Measurements from ENCODE around the gene CDA. TPM values are rescaled to one million over a fixed set of nuclear protein-coding genes. Genes with fewer than 3 reads are reported as not detected.

CDA gene
- total RNA-seq, 1 donor, result 0.27 TPM

DNA sequence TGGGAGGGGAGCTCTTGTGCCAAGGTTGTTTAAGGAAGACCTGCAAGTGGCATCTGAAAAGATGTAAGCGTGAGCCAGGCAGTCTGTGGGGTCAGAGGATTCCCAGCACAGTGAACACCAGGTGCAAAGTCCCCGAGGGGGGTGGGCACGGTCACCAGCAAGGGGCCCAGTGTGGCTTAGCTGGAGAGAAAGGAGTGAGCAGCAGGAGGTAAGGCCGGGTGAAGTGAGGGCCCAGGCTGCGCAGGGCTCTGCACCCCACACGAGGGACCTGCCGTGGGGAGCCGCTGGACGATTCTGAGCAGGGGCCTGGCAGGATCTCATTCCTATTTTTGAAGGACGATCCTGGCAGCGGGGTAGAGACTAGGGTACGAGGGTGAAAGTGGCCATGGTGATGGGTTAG is 68.1 kb downstream of the CDA start:
- TF ChIP-seq, protein P1, sequence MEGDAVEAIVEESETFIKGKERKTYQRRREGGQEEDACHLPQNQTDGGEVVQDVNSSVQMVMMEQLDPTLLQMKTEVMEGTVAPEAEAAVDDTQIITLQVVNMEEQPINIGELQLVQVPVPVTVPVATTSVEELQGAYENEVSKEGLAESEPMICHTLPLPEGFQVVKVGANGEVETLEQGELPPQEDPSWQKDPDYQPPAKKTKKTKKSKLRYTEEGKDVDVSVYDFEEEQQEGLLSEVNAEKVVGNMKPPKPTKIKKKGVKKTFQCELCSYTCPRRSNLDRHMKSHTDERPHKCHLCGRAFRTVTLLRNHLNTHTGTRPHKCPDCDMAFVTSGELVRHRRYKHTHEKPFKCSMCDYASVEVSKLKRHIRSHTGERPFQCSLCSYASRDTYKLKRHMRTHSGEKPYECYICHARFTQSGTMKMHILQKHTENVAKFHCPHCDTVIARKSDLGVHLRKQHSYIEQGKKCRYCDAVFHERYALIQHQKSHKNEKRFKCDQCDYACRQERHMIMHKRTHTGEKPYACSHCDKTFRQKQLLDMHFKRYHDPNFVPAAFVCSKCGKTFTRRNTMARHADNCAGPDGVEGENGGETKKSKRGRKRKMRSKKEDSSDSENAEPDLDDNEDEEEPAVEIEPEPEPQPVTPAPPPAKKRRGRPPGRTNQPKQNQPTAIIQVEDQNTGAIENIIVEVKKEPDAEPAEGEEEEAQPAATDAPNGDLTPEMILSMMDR (IDR thresholded peaks at IDR 0.05; ENCODE audit: insufficient read depth, low read length), result no peak
- no peak for DNase-seq (ENCODE audit: low read depth)
- no peak overlapping the region for H3K4me3 ChIP-seq (ENCODE audit: low read depth, low read length)

DNA sequence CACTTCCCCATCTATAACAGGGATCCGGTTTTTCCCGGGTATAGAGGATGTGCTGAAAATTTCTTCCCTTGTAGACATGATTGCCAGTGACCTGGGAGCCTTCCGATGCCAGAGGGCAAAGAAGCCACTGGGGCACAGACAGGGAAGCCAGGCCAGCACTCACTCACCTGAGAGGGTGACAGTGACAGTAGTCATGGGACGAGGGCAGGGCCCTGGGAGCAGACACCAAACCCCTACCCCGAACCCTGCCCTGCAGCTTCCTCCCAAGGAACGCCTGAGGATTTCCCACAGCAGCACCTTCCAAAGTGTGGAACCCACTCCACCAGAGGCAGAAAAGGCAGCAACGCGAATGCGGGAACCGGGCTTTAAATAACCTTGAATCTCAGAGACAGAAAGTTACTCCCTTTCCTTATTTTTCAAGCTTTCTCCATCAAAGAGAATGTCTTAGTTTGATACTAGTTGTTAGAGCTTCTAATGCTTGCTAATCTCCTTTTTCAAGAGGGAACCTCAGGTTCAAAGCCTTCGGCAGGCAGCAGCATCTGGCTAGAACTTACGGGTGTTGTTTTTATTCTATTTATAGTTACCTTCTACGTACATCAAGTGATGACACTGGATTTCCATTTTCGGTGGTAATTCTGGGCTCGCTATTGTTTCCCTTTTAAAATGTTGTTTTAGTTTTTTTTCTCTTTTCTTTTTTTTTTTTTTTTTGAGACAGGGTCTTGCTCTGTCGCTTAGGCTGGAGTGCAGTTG is 69.4 kb downstream of the CDA start:
- DNase-seq (ENCODE audit: low read depth), result no peak
- no peak overlapping the region for H3K4me3 ChIP-seq (ENCODE audit: low read depth, low read length)
- TF ChIP-seq, protein P1 (IDR thresholded peaks at IDR 0.05; ENCODE audit: insufficient read depth, low read length), result no peak

DNA sequence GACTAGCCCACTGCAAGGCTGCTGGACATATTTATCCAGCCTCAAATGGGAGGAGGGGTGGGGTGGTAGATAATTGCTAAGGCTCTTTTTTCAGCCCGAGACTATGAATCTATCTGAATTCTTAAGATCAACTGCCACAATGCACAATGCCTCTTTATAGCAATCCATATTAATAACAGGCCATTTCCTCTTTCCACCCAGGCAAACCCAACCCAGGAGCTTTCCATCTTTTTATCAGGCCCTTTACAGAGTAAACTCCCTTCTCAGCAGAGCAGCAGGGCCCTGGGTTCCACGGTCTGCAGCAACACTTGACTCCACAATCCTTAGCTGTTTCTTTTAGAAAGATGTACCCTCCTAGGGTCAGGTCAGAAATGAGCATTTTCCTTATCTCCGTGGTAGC is 71.5 kb downstream of the CDA start:
- DNase-seq (ENCODE audit: low read depth), result no peak
- H3K4me3 ChIP-seq (ENCODE audit: low read depth, low read length), result peak overlapping the region; percentile 96
- TF ChIP-seq, protein P1 (IDR thresholded peaks at IDR 0.05; ENCODE audit: insufficient read depth, low read length), result no peak

DNA sequence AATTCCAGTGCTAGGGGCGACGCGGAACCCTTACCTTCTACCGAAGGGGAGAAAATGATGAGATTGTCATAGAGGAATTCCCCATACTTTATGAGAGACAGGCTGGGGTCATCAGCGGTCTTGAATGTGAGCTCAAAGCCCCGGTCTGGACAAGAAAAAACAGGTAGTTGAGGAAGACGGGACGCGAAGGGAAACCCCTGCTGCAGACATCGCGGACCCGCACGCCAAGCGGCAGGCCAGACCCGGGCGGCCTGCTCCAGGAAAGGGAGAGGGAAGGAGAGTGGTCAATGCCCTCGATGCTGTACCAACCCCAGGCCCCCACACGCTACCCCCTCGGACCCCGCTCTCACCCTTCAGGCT is 71.9 kb downstream of the CDA start:
- TF ChIP-seq, protein P1 (IDR thresholded peaks at IDR 0.05; ENCODE audit: insufficient read depth, low read length), result no peak
- H3K4me3 ChIP-seq (ENCODE audit: low read depth, low read length), result peak overlapping the region; percentile 96
- peak; percentile 9 for DNase-seq (ENCODE audit: low read depth)

DNA sequence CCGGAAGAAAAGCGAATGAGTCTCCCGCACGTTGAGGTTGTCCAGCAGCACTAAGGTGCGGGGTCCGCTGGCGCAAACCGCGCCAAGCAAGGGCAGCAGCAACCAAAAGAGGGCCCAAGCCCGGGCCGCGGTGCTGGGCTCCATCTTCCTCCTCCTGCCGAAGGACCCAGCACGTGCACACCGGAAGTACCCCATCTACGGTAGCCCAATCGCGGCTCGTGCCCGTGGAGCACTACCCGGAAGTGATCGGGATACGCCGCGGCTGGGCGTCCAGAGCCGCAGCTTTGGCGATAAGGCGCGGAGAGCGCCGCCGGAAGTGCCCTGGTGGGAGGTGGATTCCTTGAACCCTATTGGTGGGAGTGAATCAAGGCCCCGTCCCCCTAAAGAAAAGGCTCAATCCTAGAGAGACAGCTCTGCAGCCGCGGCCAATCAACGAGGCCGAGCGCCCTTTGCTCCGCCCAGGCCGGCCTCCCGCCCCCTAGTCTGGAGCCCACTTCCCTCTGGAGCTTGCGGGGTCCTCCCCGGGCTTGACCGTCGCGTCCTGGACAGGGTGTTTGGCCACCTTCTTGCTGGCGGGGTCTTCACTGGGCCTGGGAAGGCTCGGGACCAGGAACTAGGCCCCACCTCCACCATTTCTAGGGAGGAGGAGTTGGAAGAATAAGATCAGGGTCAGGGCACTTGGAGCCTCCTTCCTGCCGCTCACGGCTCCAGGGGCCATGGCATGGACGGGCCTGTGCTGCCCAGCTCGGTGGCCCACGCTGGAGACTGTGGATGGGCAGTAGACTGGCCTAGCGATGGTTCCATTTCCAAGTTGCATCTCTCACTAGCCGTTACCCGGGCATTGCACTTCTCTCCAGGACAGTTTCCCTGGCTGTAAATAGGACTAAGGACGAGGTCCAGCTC is 72.6 kb downstream of the CDA start, which contains the start of gene DDOST:
Gene DDOST (minus strand): TSS at position 163 of the 903 bp plus-strand sequence. CDS start 19 bp downstream, at position 144.
- peak within 1 kb of the TSS; percentile 96 for H3K4me3 ChIP-seq (ENCODE audit: low read depth, low read length)
- peak; percentile 98 for DNase-seq (ENCODE audit: low read depth)
- TF ChIP-seq, protein P1 (IDR thresholded peaks at IDR 0.05; ENCODE audit: insufficient read depth, low read length), result peak; percentile 44

DNA sequence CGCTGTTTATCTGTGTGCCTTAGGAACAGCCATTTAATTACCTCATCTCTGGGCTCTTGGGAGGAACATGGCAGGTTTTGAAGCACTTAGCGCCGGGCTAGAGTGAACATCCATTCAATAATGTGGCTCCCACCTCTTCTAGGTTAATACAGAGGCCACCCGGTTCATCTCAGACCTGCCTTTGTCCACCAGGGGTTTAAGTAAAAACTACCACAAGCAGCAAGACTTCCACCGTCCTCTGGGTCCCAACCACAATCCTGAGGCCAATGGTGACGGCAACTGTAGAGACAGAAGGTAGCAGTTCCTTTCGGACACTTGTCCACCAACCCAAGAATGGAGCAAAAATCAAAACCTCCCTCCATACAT is 73.2 kb downstream of the CDA start:
- H3K4me3 ChIP-seq (ENCODE audit: low read depth, low read length), result peak overlapping the region; percentile 96
- DNase-seq (ENCODE audit: low read depth), result no peak
- TF ChIP-seq, protein P1 (IDR thresholded peaks at IDR 0.05; ENCODE audit: insufficient read depth, low read length), result no peak
